Neuronal stem cell (in vitro differentiated cells): ENCODE data around the gene OR14A2.
A peak's percentile ranks its signal among the peaks of the same experiment; 100 is the strongest.

Experiments used
- DNase-seq: peaks from one replicate; pipeline ENCODE4 v3.0.0-alpha.2; 2013; ENCODE audit warnings: low spot score
- H2AFZ ChIP-seq: one replicate; pipeline ENCODE4 v1.6.1; 2013; ENCODE audit warnings: mild to moderate bottlenecking, low read length, inconsistent platforms
- H2AK5ac ChIP-seq: 2 replicates; pipeline ENCODE4 v1.6.1; 2013; ENCODE audit warnings: low read depth, mild to moderate bottlenecking, inconsistent platforms, low read length, moderate library complexity, mixed read lengths
- H2BK120ac ChIP-seq: 2 replicates; pipeline ENCODE4 v1.6.1; 2013; ENCODE audit warnings: low read depth, mild to moderate bottlenecking, inconsistent platforms, low read length, moderate library complexity, mixed read lengths
- H2BK12ac ChIP-seq: one replicate; pipeline ENCODE4 v1.6.1; 2013; ENCODE audit warnings: low read length, inconsistent platforms
- H2BK15ac ChIP-seq: 2 replicates; pipeline ENCODE4 v1.6.1; 2013; ENCODE audit warnings: mild to moderate bottlenecking, low read length, inconsistent platforms, mixed read lengths
- H2BK5ac ChIP-seq: one replicate; pipeline ENCODE4 v1.6.1; 2013; ENCODE audit warnings: inconsistent platforms, mild to moderate bottlenecking, low read length, moderate library complexity
- H3K14ac ChIP-seq: one replicate; pipeline ENCODE4 v1.6.1; 2013; ENCODE audit warnings: low read length, inconsistent platforms
- H3K18ac ChIP-seq: 2 replicates; pipeline ENCODE4 v1.6.1; 2013; ENCODE audit warnings: low read length, inconsistent platforms
- H3K23ac ChIP-seq: 2 replicates; pipeline ENCODE4 v1.6.1; 2013; ENCODE audit warnings: low read depth, mild to moderate bottlenecking, mixed read lengths, low read length, inconsistent platforms; ENCODE audit not compliant: poor library complexity
- H3K27ac ChIP-seq: replicated peaks from 3 replicates; pipeline ENCODE4 v1.5.1; 2013; ENCODE audit warnings: low read length, inconsistent platforms
- H3K27me3 ChIP-seq, 3 experiments: 2 replicates each; pipeline ENCODE4 v1.6.1; 2013; ENCODE audit warnings: low read length in 3 of 3, mild to moderate bottlenecking in 2 of 3, inconsistent platforms in 1 of 3, low read depth in 1 of 3, mixed read lengths in 1 of 3, moderate library complexity in 1 of 3; ENCODE audit not compliant: control insufficient read depth in 3 of 3, insufficient read depth in 3 of 3
- H3K36me3 ChIP-seq, 2 donors: replicated peaks in 1 of 2; 2 replicates each; pipeline ENCODE4 v1.6.1; 2013; ENCODE audit warnings: low read length in 2 of 2; ENCODE audit not compliant: control insufficient read depth in 2 of 2, insufficient read depth in 2 of 2
- H3K4ac ChIP-seq: 2 replicates; pipeline ENCODE4 v1.6.1; 2013; ENCODE audit warnings: inconsistent platforms, mild to moderate bottlenecking, low read length, moderate library complexity
- H3K4me1 ChIP-seq, 2 donors: 1 replicate in 1 of 2; 2 replicates in 1 of 2; pipeline ENCODE4 v1.6.1; 2013; ENCODE audit warnings: low read length in 2 of 2, low read depth in 1 of 2; ENCODE audit not compliant: control insufficient read depth in 2 of 2, insufficient read depth in 1 of 2
- H3K4me2 ChIP-seq: one replicate; pipeline ENCODE4 v1.6.1; 2013; ENCODE audit warnings: mild to moderate bottlenecking, low read length, inconsistent platforms; ENCODE audit not compliant: insufficient read depth, poor library complexity, severe bottlenecking
- H3K4me3 ChIP-seq, 2 donors: 2 replicates each; pipeline ENCODE4 v1.5.1; 2013; ENCODE audit warnings: low read length in 2 of 2, mild to moderate bottlenecking in 2 of 2, inconsistent platforms in 1 of 2, moderate library complexity in 1 of 2
- H3K79me1 ChIP-seq: one replicate; pipeline ENCODE4 v1.6.1; 2013; ENCODE audit warnings: low read depth, mild to moderate bottlenecking, inconsistent platforms, low read length, moderate library complexity
- H3K9ac ChIP-seq: one replicate; pipeline ENCODE4 v1.6.1; 2013; ENCODE audit warnings: mild to moderate bottlenecking, low read depth, low read length, inconsistent platforms; ENCODE audit not compliant: poor library complexity
- H3K9me3 ChIP-seq, 2 donors: replicated peaks in 1 of 2; 2 replicates each; pipeline versions ENCODE3 to v1.6.1; 2013; ENCODE audit warnings: low read length in 2 of 2, mild to moderate bottlenecking in 2 of 2, inconsistent platforms in 1 of 2, low read depth in 1 of 2, mixed read lengths in 1 of 2, moderate library complexity in 1 of 2; ENCODE audit not compliant: control insufficient read depth in 2 of 2, insufficient read depth in 1 of 2
- H4K8ac ChIP-seq: one replicate; pipeline ENCODE4 v1.6.1; 2013; ENCODE audit warnings: low read depth, mild to moderate bottlenecking, inconsistent platforms, low read length, moderate library complexity
- H4K91ac ChIP-seq: one replicate; pipeline ENCODE4 v1.6.1; 2013; ENCODE audit warnings: low read length, low read depth, mild to moderate bottlenecking, inconsistent platforms; ENCODE audit not compliant: poor library complexity
- WGBS, 2 donors: extraction: QIAGEN DNeasy Blood & Tissue Kit; methylation state at CpG; one replicate each; pipeline ENCODE4 v1.1.7; 2013; ENCODE audit warnings: missing lambda C conversion rate in 2 of 2, mixed read lengths in 1 of 2; ENCODE audit not compliant: insufficient read length in 2 of 2, insufficient replicate concordance in 1 of 2; ENCODE audit errors: extremely low coverage in 2 of 2; 5-methylcytosine and 5-hydroxymethylcytosine counted together

The OR14A2 gene

DNA sequence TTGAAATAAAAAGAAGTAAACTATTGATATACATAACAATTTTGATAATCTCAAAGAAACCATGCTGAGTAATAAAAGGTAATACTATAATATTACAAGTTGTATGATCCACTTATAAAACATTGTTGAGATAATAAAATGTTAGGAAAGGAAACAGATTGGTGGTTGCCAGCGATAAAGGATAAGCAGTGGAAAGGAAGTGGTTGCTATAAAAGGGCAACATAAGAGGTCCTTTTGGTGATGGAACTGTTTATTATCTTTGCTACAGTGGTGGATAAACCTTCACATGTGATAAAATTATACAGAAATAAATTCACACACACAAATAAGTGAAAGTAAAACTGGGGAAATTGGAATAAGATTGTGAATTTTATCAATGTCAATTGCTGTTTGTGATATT, 46.6 kb downstream of the OR14A2 start:
- no peaks in the 10 kb centered on the region for H3K4me1 ChIP-seq
- H3K23ac ChIP-seq: no peak overlapping the region
- no peak overlapping the region for H3K4me3 ChIP-seq
- no peak overlapping the region for H2BK12ac ChIP-seq
- no peak overlapping the region for H2BK120ac ChIP-seq
- no peak overlapping the region for H2BK5ac ChIP-seq
- H3K79me1 ChIP-seq: no peaks in the 10 kb centered on the region
- H3K4me2 ChIP-seq: no peak overlapping the region
- H2AK5ac ChIP-seq: no peak overlapping the region
- H3K27me3 ChIP-seq: no peaks in the 10 kb centered on the region
- H3K36me3 ChIP-seq: no peaks in the 10 kb centered on the region
- no peak overlapping the region for H3K4ac ChIP-seq
- no peak overlapping the region for H3K18ac ChIP-seq
- no peak overlapping the region for H2AFZ ChIP-seq
- H3K9ac ChIP-seq: no peak overlapping the region
- DNase-seq: no peak
- H2BK15ac ChIP-seq: no peak overlapping the region
- H3K14ac ChIP-seq: no peak overlapping the region
- H4K91ac ChIP-seq: no peak overlapping the region
- no peaks in the 10 kb centered on the region for H3K9me3 ChIP-seq
- no CpG with 5 or more reads among the region's 1 CpG for WGBS, 2 donors
- no peak overlapping the region for H3K27ac ChIP-seq
- no peak overlapping the region for H4K8ac ChIP-seq

- WGBS, 2 donors: no CpG with 5 or more reads among the region's 7 CpGs
- Histone ChIP-seq H3K18ac (no peak overlapping the region), H4K8ac (no peak overlapping the region), H2AK5ac (no peak overlapping the region), H2BK12ac (no peak overlapping the region), H2BK15ac (no peak overlapping the region), H3K79me1 (no peaks in the 10 kb centered on the region), H3K4me1 (no peaks in the 10 kb centered on the region), H3K4ac (no peak overlapping the region), H4K91ac (no peak overlapping the region), H3K9ac (no peak overlapping the region), H3K36me3 (no peaks in the 10 kb centered on the region), H3K27ac (no peak overlapping the region), H3K27me3 (no peaks in the 10 kb centered on the region), H2AFZ (no peak overlapping the region), H2BK120ac (no peak overlapping the region), H3K14ac (no peak overlapping the region), H3K4me2 (no peak overlapping the region), H3K9me3 (no peaks in the 10 kb centered on the region), H3K23ac (no peak overlapping the region), H3K4me3 (no peak overlapping the region), H2BK5ac (no peak overlapping the region)
- peak; percentile 63 for DNase-seq
These were observed 66.5 kb downstream of the OR14A2 start for GRCh38 chr1:247681288-247681897.

DNA sequence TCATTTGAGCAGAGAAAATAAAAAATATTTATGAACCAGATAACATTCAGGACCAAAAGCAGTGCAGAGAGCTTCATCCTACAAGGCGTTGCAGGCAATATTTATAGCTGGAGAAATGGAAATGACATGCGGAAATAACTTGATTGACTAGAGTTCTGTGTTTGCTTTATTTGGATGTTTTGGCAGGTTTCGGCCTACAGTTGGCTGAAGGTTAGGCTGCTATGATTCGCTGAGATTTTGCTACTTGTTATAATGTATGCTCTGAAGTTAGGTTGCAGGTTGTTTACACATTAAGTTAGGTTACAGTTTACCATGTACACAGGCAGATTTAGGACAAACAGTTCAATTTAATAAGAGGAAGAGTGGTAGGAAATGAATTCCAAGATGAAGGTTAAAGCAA, 67.8 kb downstream of the OR14A2 start:
- H2BK120ac ChIP-seq: no peak overlapping the region
- H3K27ac ChIP-seq: no peak overlapping the region
- H3K18ac ChIP-seq: no peak overlapping the region
- H3K9me3 ChIP-seq: no peaks in the 10 kb centered on the region
- no peak overlapping the region for H2AFZ ChIP-seq
- H3K23ac ChIP-seq: no peak overlapping the region
- no CpG with 5 or more reads among the region's 4 CpGs for WGBS, 2 donors
- no peaks in the 10 kb centered on the region for H3K36me3 ChIP-seq
- no peaks in the 10 kb centered on the region for H3K4me1 ChIP-seq
- DNase-seq: no peak
- H3K14ac ChIP-seq: no peak overlapping the region
- H4K91ac ChIP-seq: no peak overlapping the region
- H2BK15ac ChIP-seq: no peak overlapping the region
- no peak overlapping the region for H4K8ac ChIP-seq
- H3K4ac ChIP-seq: no peak overlapping the region
- no peak overlapping the region for H3K4me3 ChIP-seq
- H3K4me2 ChIP-seq: no peak overlapping the region
- no peak overlapping the region for H2BK12ac ChIP-seq
- H2BK5ac ChIP-seq: no peak overlapping the region
- no peak overlapping the region for H2AK5ac ChIP-seq
- H3K79me1 ChIP-seq: no peaks in the 10 kb centered on the region
- H3K27me3 ChIP-seq: no peaks in the 10 kb centered on the region
- H3K9ac ChIP-seq: no peak overlapping the region

GRCh38 chr1:247679639-247680038, 68.3 kb downstream of the OR14A2 start, which contains the start of gene OR13G1:
OR13G1 (minus strand) TSS chr1:247679739; CDS start chr1:247673041, 6,698 bp downstream.
- H3K18ac ChIP-seq: no peak within 1 kb of the TSS
- no peak within 1 kb of the TSS for H4K8ac ChIP-seq
- no peak within 1 kb of the TSS for H3K4me3 ChIP-seq
- no peaks in the 10 kb centered on the region for H3K4me1 ChIP-seq
- no peak within 1 kb of the TSS for H3K9ac ChIP-seq
- H2AK5ac ChIP-seq: no peak within 1 kb of the TSS
- WGBS, 2 donors: no CpG with 5 or more reads among the region's 1 CpG
- H2BK120ac ChIP-seq: no peak within 1 kb of the TSS
- no peak for DNase-seq
- no peaks in the 10 kb centered on the region for H3K9me3 ChIP-seq
- H3K23ac ChIP-seq: no peak within 1 kb of the TSS
- H2BK15ac ChIP-seq: no peak within 1 kb of the TSS
- no peak within 1 kb of the TSS for H3K4ac ChIP-seq
- no peak within 1 kb of the TSS for H2AFZ ChIP-seq
- no peak within 1 kb of the TSS for H3K4me2 ChIP-seq
- no peaks in the 10 kb centered on the region for H3K27me3 ChIP-seq
- no peak within 1 kb of the TSS for H2BK12ac ChIP-seq
- no peaks in the 10 kb centered on the region for H3K79me1 ChIP-seq
- no peak within 1 kb of the TSS for H3K14ac ChIP-seq
- no peak within 1 kb of the TSS for H4K91ac ChIP-seq
- no peak within 1 kb of the TSS for H3K27ac ChIP-seq
- no peaks in the 10 kb centered on the region for H3K36me3 ChIP-seq
- no peak within 1 kb of the TSS for H2BK5ac ChIP-seq
